Keratinocyte (primary cell): ENCODE measurements around the gene PPA2. TPM values are rescaled to one million over a fixed set of nuclear protein-coding genes. Genes with fewer than 3 reads are reported as not detected.

Experiments used
- DNase-seq: peaks from one replicate; pipeline ENCODE4 v3.0.0-alpha.2; 2011; ENCODE audit warnings: low read depth, missing footprints, low spot score
- FAIRE-seq: peaks from 2 replicates; lab custom pipeline; 2011; peaks lifted over from hg19 to GRCh38; lab: Jason Lieb, UNC
- H2AFZ ChIP-seq: 2 replicates; pipeline ENCODE4 v1.6.0; 2012; ENCODE audit warnings: low read length, control low read depth, inconsistent platforms; ENCODE audit not compliant: control insufficient read depth
- H3K27ac ChIP-seq: 2 replicates; pipeline ENCODE4 v1.5.1; 2011; ENCODE audit warnings: low read length; ENCODE audit not compliant: control insufficient read depth, insufficient read depth
- H3K27me3 ChIP-seq: 3 replicates; pipeline ENCODE4 v1.6.0; 2011; ENCODE audit warnings: low read length; ENCODE audit not compliant: control insufficient read depth, insufficient read depth; ENCODE audit errors: extremely low read depth
- H3K36me3 ChIP-seq, 2 experiments: 2 replicates in 1 of 2; 3 replicates in 1 of 2; pipeline ENCODE4 v1.5.1; 2011; ENCODE audit warnings: low read length in 2 of 2, mild to moderate bottlenecking in 1 of 2; ENCODE audit not compliant: control insufficient read depth in 2 of 2, insufficient read depth in 2 of 2; ENCODE audit errors: extremely low read depth in 1 of 2
- H3K4me1 ChIP-seq: 3 replicates; pipeline ENCODE4 v1.5.1; 2011; ENCODE audit warnings: low read length; ENCODE audit not compliant: control insufficient read depth, insufficient read depth; ENCODE audit errors: extremely low read depth
- H3K4me2 ChIP-seq: 3 replicates; pipeline ENCODE4 v1.6.0; 2011; ENCODE audit warnings: low read depth, low read length; ENCODE audit not compliant: control insufficient read depth, insufficient read depth; ENCODE audit errors: extremely low read depth
- H3K4me3 ChIP-seq, 3 experiments: fragments of 200-600 bp in 1 of 3; sonication (generic) in 1 of 3; 2 replicates in 2 of 3; 3 replicates in 1 of 3; pipeline ENCODE4 v1.5.1; 2011 to 2016; ENCODE audit warnings: low read length in 3 of 3, mild to moderate bottlenecking in 3 of 3, control low read depth in 2 of 3, inconsistent platforms in 1 of 3, low read depth in 1 of 3, mixed read lengths in 1 of 3, mixed run types in 1 of 3, moderate library complexity in 1 of 3; ENCODE audit not compliant: control insufficient read depth in 2 of 3, insufficient read depth in 2 of 3; ENCODE audit errors: extremely low read depth in 1 of 3
- H3K79me2 ChIP-seq: 2 replicates; pipeline ENCODE4 v1.6.0; 2012; ENCODE audit warnings: low read length; ENCODE audit not compliant: control insufficient read depth, insufficient read depth
- H3K9ac ChIP-seq: 3 replicates; pipeline ENCODE4 v1.6.0; 2011; ENCODE audit warnings: low read length; ENCODE audit not compliant: control insufficient read depth, insufficient read depth; ENCODE audit errors: extremely low read depth
- H3K9me1 ChIP-seq: 3 replicates; pipeline ENCODE4 v1.6.0; 2011; ENCODE audit warnings: low read length; ENCODE audit not compliant: control insufficient read depth, insufficient read depth; ENCODE audit errors: extremely low read depth
- H3K9me3 ChIP-seq: 2 replicates; pipeline ENCODE4 v1.5.1; 2012; ENCODE audit warnings: low read depth, low read length; ENCODE audit not compliant: control insufficient read depth
- H4K20me1 ChIP-seq: 3 replicates; pipeline ENCODE4 v1.6.0; 2011; ENCODE audit warnings: low read length; ENCODE audit not compliant: control insufficient read depth, insufficient read depth; ENCODE audit errors: extremely low read depth
- CTCF ChIP-seq, 3 experiments: IDR thresholded peaks in 1 of 3; conservative IDR thresholded peaks in 1 of 3; optimal IDR thresholded peaks in 1 of 3; 2 replicates in 2 of 3; 3 replicates in 1 of 3; pipeline versions ENCODE3 to v1.5.1; 2011; ENCODE audit warnings: low read length in 3 of 3, mild to moderate bottlenecking in 3 of 3, moderate library complexity in 2 of 3, control low read depth in 1 of 3, inconsistent platforms in 1 of 3; ENCODE audit not compliant: insufficient read depth in 2 of 3; ENCODE audit errors: extremely low read depth in 1 of 3
- EZH2 ChIP-seq: IDR thresholded peaks from one replicate; pipeline ENCODE4 v1.6.1; 2012; ENCODE audit warnings: inconsistent platforms, mild to moderate bottlenecking, low read length, moderate library complexity
- dilution Hi-C: fragments of 300-500 bp; cut with MboI; formaldehyde crosslinking; loops from one replicate; pipeline ENCODE4 v1.7.0; 2020; ENCODE audit warnings: low sequenced_read_pairs; ENCODE audit not compliant: extremely low pct_ligation_motif_present
- polyA plus RNA-seq, 5 experiments: library from polyadenylated mRNA; depleted of rRNA in 3 of 5; stranded (reverse) in 3 of 5; stranded (forward) in 1 of 5; unstranded in 1 of 5; fragments of >200 nt; gene quantifications; 1 replicate in 1 of 5; 2 replicates in 3 of 5; 3 replicates in 1 of 5; pipeline versions ENCODE4 v1.2.1 to v1.2.3, GENCODE V29; 2011 to 2012; ENCODE audit warnings: missing spikeins in 2 of 5, low read depth in 1 of 5, low replicate concordance in 1 of 5

Gene PPA2
- polyA plus RNA-seq, 1 donor (not counting 4 experiments of a cell fraction or from before 2014, with no cell fraction given): 174 TPM

GRCh38 chr4:105510245-105510644, 36.4 kb upstream of the PPA2 start:
- Histone ChIP-seq H3K79me2 (no peaks in the 10 kb centered on the region), H3K36me3 (no peaks in the 10 kb centered on the region), H3K27ac (no peak overlapping the region), H3K9me1 (no peaks in the 10 kb centered on the region), H4K20me1 (no peaks in the 10 kb centered on the region), H2AFZ (no peak overlapping the region), H3K27me3 (no peaks in the 10 kb centered on the region), H3K4me3 (no peak overlapping the region), H3K9me3 (no peaks in the 10 kb centered on the region), H3K4me2 (no peak overlapping the region), H3K4me1 (peaks cover 10% of the 10 kb centered on the region), H3K9ac (no peak overlapping the region)
- TF ChIP-seq EZH2: no peak
- no peak for TF ChIP-seq CTCF (optimal IDR thresholded peaks at IDR 0.05 in 1 of 3, IDR thresholded peaks at IDR 0.05 in 1 of 3, conservative IDR thresholded peaks at IDR 0.05 in 1 of 3; ENCODE audit: extremely low read depth in 1 of 3, insufficient read depth in 2 of 3, low read length in 3 of 3)
- DNase-seq (no peak), FAIRE-seq (no peak)
- dilution Hi-C loops: no loop called here

GRCh38 chr4:105509714-105510113, 35.9 kb upstream of the PPA2 start:
- DNase-seq: no peak
- H3K27me3 ChIP-seq: no peaks in the 10 kb centered on the region
- FAIRE-seq: no peak
- no peak for TF ChIP-seq EZH2
- TF ChIP-seq CTCF (optimal IDR thresholded peaks at IDR 0.05 in 1 of 3, IDR thresholded peaks at IDR 0.05 in 1 of 3, conservative IDR thresholded peaks at IDR 0.05 in 1 of 3; ENCODE audit: extremely low read depth in 1 of 3, insufficient read depth in 2 of 3, low read length in 3 of 3): no peak
- H3K4me1 ChIP-seq: peaks cover 10% of the 10 kb centered on the region
- H3K79me2 ChIP-seq: no peaks in the 10 kb centered on the region
- no peaks in the 10 kb centered on the region for H4K20me1 ChIP-seq
- H3K27ac ChIP-seq: no peak overlapping the region
- no peak overlapping the region for H2AFZ ChIP-seq
- H3K36me3 ChIP-seq: no peaks in the 10 kb centered on the region
- H3K9me3 ChIP-seq: no peaks in the 10 kb centered on the region
- no peak overlapping the region for H3K4me2 ChIP-seq
- no peak overlapping the region for H3K4me3 ChIP-seq
- dilution Hi-C loops: no loop called here
- no peaks in the 10 kb centered on the region for H3K9me1 ChIP-seq
- no peak overlapping the region for H3K9ac ChIP-seq
